ENCODE results near the gene ANP32B.
"Not testable (repeated sequence)": the region's sequence is repeated elsewhere in the genome, so short reads cannot be mapped to it uniquely, and the experiment has no call there.

ANP32B gene

GRCh38 chr9:97964901-97965300, 18.2 kb upstream of the ANP32B start:
- no peak for TF ChIP-seq CTCF (IDR thresholded peaks at IDR 0.05; ENCODE audit: borderline replicate concordance, insufficient read depth, low read depth, low read length)
- no peak overlapping the region for H3K4me3 ChIP-seq (ENCODE audit: low read depth, low read length)

- H3K4me3 ChIP-seq (ENCODE audit: low read depth, low read length), result no peak overlapping the region
- no peak for TF ChIP-seq CTCF (IDR thresholded peaks at IDR 0.05; ENCODE audit: borderline replicate concordance, insufficient read depth, low read depth, low read length)
Observed at GRCh38 chr9:97966493-97966892, 16.6 kb upstream of the ANP32B start.

GRCh38 chr9:97969014-97969413, 14.1 kb upstream of the ANP32B start:
- TF ChIP-seq CTCF (IDR thresholded peaks at IDR 0.05; ENCODE audit: borderline replicate concordance, insufficient read depth, low read depth, low read length), result no peak
- H3K4me3 ChIP-seq (ENCODE audit: low read depth, low read length), result no peak overlapping the region

- no peak overlapping the region for H3K4me3 ChIP-seq (ENCODE audit: low read depth, low read length)
- no peak for TF ChIP-seq CTCF (IDR thresholded peaks at IDR 0.05; ENCODE audit: borderline replicate concordance, insufficient read depth, low read depth, low read length)
Observed at GRCh38 chr9:97970165-97970564, 13.0 kb upstream of the ANP32B start.

- TF ChIP-seq CTCF (IDR thresholded peaks at IDR 0.05; ENCODE audit: borderline replicate concordance, insufficient read depth, low read depth, low read length), result no peak
- no peak overlapping the region for H3K4me3 ChIP-seq (ENCODE audit: low read depth, low read length)
Observed at GRCh38 chr9:97972753-97973152, 10.4 kb upstream of the ANP32B start.

- no peak for TF ChIP-seq CTCF (IDR thresholded peaks at IDR 0.05; ENCODE audit: borderline replicate concordance, insufficient read depth, low read depth, low read length)
- H3K4me3 ChIP-seq (ENCODE audit: low read depth, low read length), result no peak overlapping the region
Observed at GRCh38 chr9:97975376-97975775, 7.8 kb upstream of the ANP32B start.

GRCh38 chr9:97976633-97977032, 6.5 kb upstream of the ANP32B start:
- not testable (repeated sequence) for H3K4me3 ChIP-seq (ENCODE audit: low read depth, low read length)

Measured in GM12875 (cell line).